Stimulated activated CD8-positive, alpha-beta memory T cell treated with anti-CD3 and anti-CD28 coated beads, Interleukin-7, amount 100 ng/mL, for 4 hours (primary cell): Measurements from ENCODE around the gene HSD17B11.
"Not testable (repeated sequence)": the region's sequence is repeated elsewhere in the genome, so short reads cannot be mapped to it uniquely, and the experiment has no call there.

Experiments used
- DNase-seq, 2 donors: peaks; one replicate each; pipeline ENCODE4 v3.0.0-alpha.2; 2020; ENCODE audit warnings: low read depth in 2 of 2

Gene HSD17B11

GRCh38 chr4:87405211-87405820 is 14.3 kb upstream of the HSD17B11 start:
- no peak for DNase-seq

- DNase-seq: not testable (repeated sequence)
These were observed 12.7 kb upstream of the HSD17B11 start for GRCh38 chr4:87403732-87404131.

- no peak for DNase-seq
These were observed 9.0 kb upstream of the HSD17B11 start for GRCh38 chr4:87399954-87400353.

- no peak for DNase-seq
These were observed 8.2 kb upstream of the HSD17B11 start for GRCh38 chr4:87399148-87399547.

GRCh38 chr4:87395851-87396250 is 4.9 kb upstream of the HSD17B11 start:
- not testable (repeated sequence) for DNase-seq

GRCh38 chr4:87395073-87395472 is 4.1 kb upstream of the HSD17B11 start:
- DNase-seq: not testable (repeated sequence)

GRCh38 chr4:87392183-87392582 is 1.2 kb upstream of the HSD17B11 start:
- no peak for DNase-seq

GRCh38 chr4:87391576-87392054 is 627 bp upstream of the HSD17B11 start:
- DNase-seq: no peak

GRCh38 chr4:87390551-87390890 is 467 bp downstream of the HSD17B11 start:
- DNase-seq: no peak

GRCh38 chr4:87390055-87390454 is 933 bp downstream of the HSD17B11 start:
- DNase-seq: not testable (repeated sequence)

GRCh38 chr4:87388901-87389300 is 2.1 kb downstream of the HSD17B11 start:
- no peak for DNase-seq

- DNase-seq: no peak
These were observed 3.8 kb downstream of the HSD17B11 start for GRCh38 chr4:87387237-87387636.

GRCh38 chr4:87384466-87385132 is 6.4 kb downstream of the HSD17B11 start:
- not testable (repeated sequence) for DNase-seq

GRCh38 chr4:87382931-87383330 is 8.1 kb downstream of the HSD17B11 start:
- no peak for DNase-seq

GRCh38 chr4:87382116-87382515 is 8.9 kb downstream of the HSD17B11 start:
- DNase-seq: no peak

GRCh38 chr4:87377816-87378215 is 13.2 kb downstream of the HSD17B11 start:
- DNase-seq: no peak

GRCh38 chr4:87375719-87376291 is 15.2 kb downstream of the HSD17B11 start:
- no peak for DNase-seq

- DNase-seq: no peak
These were observed 20.9 kb downstream of the HSD17B11 start for GRCh38 chr4:87370068-87370467.

- DNase-seq: no peak
These were observed 24.3 kb downstream of the HSD17B11 start for GRCh38 chr4:87366521-87367162.

- no peak for DNase-seq
These were observed 25.6 kb downstream of the HSD17B11 start for GRCh38 chr4:87365348-87365747.

- no peak for DNase-seq
These were observed 27.4 kb downstream of the HSD17B11 start for GRCh38 chr4:87363552-87363951.

- no peak for DNase-seq
These were observed 30.6 kb downstream of the HSD17B11 start for GRCh38 chr4:87360338-87360935.
